ENCODE results near the gene PTPRM.

The PTPRM gene

DNA sequence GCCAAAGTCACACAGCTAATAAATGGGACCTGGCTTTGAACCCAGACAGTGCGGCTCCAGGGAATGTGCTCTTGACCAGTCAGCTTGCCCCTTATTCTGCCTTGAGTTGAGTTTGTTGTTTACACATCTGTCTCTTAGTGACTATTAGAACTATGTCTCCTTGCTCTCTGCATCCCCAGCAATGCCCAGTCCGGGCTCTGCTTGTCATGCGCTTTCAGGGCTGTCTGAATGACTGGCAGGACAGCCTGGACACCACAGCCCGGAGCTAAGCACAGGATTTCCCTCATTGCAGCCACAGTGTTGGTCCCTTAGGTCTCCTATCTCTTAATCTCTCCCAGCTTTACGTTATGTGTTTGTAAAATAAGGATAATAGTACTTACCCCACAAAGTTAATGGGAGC, 795.7 kb downstream of the PTPRM start:
- TF ChIP-seq, protein P1, sequence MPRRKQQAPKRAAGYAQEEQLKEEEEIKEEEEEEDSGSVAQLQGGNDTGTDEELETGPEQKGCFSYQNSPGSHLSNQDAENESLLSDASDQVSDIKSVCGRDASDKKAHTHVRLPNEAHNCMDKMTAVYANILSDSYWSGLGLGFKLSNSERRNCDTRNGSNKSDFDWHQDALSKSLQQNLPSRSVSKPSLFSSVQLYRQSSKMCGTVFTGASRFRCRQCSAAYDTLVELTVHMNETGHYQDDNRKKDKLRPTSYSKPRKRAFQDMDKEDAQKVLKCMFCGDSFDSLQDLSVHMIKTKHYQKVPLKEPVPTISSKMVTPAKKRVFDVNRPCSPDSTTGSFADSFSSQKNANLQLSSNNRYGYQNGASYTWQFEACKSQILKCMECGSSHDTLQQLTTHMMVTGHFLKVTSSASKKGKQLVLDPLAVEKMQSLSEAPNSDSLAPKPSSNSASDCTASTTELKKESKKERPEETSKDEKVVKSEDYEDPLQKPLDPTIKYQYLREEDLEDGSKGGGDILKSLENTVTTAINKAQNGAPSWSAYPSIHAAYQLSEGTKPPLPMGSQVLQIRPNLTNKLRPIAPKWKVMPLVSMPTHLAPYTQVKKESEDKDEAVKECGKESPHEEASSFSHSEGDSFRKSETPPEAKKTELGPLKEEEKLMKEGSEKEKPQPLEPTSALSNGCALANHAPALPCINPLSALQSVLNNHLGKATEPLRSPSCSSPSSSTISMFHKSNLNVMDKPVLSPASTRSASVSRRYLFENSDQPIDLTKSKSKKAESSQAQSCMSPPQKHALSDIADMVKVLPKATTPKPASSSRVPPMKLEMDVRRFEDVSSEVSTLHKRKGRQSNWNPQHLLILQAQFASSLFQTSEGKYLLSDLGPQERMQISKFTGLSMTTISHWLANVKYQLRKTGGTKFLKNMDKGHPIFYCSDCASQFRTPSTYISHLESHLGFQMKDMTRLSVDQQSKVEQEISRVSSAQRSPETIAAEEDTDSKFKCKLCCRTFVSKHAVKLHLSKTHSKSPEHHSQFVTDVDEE (CRISPR knock-in tag; IDR thresholded peaks at IDR 0.05), result no peak
- TF ChIP-seq PPARA (CRISPR knock-in tag; IDR thresholded peaks at IDR 0.05; ENCODE audit: borderline replicate concordance), result no peak
- TF ChIP-seq ZNF8 (CRISPR knock-in tag; IDR thresholded peaks at IDR 0.05), result no peak
- no peak for ATAC-seq

DNA sequence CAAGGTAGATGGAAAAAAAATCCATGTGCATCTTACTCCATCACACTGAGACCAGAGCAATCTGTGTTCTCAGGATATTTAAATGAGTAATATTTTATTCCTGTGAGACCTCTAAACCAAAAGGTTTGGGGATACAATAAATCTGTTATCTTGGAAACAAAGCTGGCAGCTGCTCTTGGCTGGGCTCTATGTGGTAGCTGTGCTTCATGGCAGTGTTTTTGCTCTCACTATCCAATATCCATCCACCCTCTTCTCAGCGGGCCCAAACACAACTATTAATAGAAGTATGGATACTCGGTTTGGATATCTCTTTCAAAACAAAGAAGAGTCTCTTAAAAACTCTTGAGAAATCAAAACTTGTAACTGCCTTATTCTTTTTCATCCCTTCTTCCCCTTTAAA, 797.3 kb downstream of the PTPRM start:
- TF ChIP-seq TOX (CRISPR knock-in tag; IDR thresholded peaks at IDR 0.05; ENCODE audit: borderline replicate concordance) (no peak), ZNF565 (CRISPR knock-in tag; conservative IDR thresholded peaks at IDR 0.05; ENCODE audit: low read depth) (no peak), ZC3H10 (CRISPR knock-in tag; IDR thresholded peaks at IDR 0.05) (no peak), RARB (CRISPR knock-in tag; IDR thresholded peaks at IDR 0.05) (no peak), ISL1 (CRISPR knock-in tag; IDR thresholded peaks at IDR 0.05) (no peak), BACH2 (CRISPR knock-in tag; IDR thresholded peaks at IDR 0.05; ENCODE audit: borderline replicate concordance) (no peak)
- TF ChIP-seq, protein P1 (CRISPR knock-in tag; IDR thresholded peaks at IDR 0.05), result no peak
- TF ChIP-seq, protein P2, sequence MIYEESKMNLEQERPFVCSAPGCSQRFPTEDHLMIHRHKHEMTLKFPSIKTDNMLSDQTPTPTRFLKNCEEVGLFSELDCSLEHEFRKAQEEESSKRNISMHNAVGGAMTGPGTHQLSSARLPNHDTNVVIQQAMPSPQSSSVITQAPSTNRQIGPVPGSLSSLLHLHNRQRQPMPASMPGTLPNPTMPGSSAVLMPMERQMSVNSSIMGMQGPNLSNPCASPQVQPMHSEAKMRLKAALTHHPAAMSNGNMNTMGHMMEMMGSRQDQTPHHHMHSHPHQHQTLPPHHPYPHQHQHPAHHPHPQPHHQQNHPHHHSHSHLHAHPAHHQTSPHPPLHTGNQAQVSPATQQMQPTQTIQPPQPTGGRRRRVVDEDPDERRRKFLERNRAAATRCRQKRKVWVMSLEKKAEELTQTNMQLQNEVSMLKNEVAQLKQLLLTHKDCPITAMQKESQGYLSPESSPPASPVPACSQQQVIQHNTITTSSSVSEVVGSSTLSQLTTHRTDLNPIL (CRISPR knock-in tag; IDR thresholded peaks at IDR 0.05; ENCODE audit: low read depth), result no peak
- no peak for ATAC-seq

DNA sequence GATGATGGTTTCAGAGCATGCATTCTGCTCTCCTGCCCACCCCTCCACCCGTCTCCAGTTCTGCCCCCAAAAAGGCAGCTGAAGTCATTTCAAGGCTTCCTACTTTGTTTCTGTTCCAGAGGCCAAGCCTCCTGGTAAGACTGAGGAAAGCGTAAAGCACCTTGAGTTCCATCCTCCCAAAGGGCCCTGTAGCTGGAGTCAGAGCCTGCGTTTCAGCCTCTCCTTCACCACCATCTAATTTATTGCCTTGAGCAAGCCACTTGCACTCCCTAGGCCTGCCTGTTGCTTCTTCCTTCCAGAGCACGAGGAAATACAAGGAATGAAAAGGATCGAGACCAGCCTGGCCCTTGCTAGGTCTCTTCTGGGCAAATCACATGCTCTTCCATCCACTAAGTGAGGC, 797.9 kb downstream of the PTPRM start:
- no peak for ATAC-seq

More for the DNA sequence above, 797.9 kb downstream of the PTPRM start:
- TF ChIP-seq PPARA (CRISPR knock-in tag; IDR thresholded peaks at IDR 0.05; ENCODE audit: borderline replicate concordance) (no peak), ZNF565 (CRISPR knock-in tag; conservative IDR thresholded peaks at IDR 0.05; ENCODE audit: low read depth) (no peak), GLIS3 (CRISPR knock-in tag; IDR thresholded peaks at IDR 0.05) (no peak), ZFP3 (CRISPR knock-in tag; IDR thresholded peaks at IDR 0.05) (no peak), ZC3H10 (CRISPR knock-in tag; IDR thresholded peaks at IDR 0.05) (no peak), ISL1 (CRISPR knock-in tag; IDR thresholded peaks at IDR 0.05) (no peak), OSR1 (CRISPR knock-in tag; IDR thresholded peaks at IDR 0.05) (no peak), ZNF8 (CRISPR knock-in tag; IDR thresholded peaks at IDR 0.05) (no peak), BACH2 (CRISPR knock-in tag; IDR thresholded peaks at IDR 0.05; ENCODE audit: borderline replicate concordance) (no peak), RARB (CRISPR knock-in tag; IDR thresholded peaks at IDR 0.05) (no peak), ARNTL (CRISPR knock-in tag; IDR thresholded peaks at IDR 0.05; ENCODE audit: borderline replicate concordance, low read depth) (no peak), ZFP30 (CRISPR knock-in tag; IDR thresholded peaks at IDR 0.05) (no peak), ZNF70 (CRISPR knock-in tag; IDR thresholded peaks at IDR 0.05) (no peak), SNAI2 (CRISPR knock-in tag; IDR thresholded peaks at IDR 0.05) (no peak)
- TF ChIP-seq, protein P3, sequence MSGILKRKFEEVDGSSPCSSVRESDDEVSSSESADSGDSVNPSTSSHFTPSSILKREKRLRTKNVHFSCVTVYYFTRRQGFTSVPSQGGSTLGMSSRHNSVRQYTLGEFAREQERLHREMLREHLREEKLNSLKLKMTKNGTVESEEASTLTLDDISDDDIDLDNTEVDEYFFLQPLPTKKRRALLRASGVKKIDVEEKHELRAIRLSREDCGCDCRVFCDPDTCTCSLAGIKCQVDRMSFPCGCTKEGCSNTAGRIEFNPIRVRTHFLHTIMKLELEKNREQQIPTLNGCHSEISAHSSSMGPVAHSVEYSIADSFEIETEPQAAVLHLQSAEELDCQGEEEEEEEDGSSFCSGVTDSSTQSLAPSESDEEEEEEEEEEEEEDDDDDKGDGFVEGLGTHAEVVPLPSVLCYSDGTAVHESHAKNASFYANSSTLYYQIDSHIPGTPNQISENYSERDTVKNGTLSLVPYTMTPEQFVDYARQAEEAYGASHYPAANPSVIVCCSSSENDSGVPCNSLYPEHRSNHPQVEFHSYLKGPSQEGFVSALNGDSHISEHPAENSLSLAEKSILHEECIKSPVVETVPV (CRISPR knock-in tag; IDR thresholded peaks at IDR 0.05), result no peak
- TF ChIP-seq, protein P4, sequence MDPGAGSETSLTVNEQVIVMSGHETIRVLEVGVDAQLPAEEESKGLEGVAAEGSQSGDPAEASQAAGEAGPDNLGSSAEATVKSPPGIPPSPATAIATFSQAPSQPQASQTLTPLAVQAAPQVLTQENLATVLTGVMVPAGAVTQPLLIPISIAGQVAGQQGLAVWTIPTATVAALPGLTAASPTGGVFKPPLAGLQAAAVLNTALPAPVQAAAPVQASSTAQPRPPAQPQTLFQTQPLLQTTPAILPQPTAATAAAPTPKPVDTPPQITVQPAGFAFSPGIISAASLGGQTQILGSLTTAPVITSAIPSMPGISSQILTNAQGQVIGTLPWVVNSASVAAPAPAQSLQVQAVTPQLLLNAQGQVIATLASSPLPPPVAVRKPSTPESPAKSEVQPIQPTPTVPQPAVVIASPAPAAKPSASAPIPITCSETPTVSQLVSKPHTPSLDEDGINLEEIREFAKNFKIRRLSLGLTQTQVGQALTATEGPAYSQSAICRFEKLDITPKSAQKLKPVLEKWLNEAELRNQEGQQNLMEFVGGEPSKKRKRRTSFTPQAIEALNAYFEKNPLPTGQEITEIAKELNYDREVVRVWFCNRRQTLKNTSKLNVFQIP (CRISPR knock-in tag; IDR thresholded peaks at IDR 0.05; ENCODE audit: borderline replicate concordance, low read depth), result no peak
- TF ChIP-seq, protein P5, sequence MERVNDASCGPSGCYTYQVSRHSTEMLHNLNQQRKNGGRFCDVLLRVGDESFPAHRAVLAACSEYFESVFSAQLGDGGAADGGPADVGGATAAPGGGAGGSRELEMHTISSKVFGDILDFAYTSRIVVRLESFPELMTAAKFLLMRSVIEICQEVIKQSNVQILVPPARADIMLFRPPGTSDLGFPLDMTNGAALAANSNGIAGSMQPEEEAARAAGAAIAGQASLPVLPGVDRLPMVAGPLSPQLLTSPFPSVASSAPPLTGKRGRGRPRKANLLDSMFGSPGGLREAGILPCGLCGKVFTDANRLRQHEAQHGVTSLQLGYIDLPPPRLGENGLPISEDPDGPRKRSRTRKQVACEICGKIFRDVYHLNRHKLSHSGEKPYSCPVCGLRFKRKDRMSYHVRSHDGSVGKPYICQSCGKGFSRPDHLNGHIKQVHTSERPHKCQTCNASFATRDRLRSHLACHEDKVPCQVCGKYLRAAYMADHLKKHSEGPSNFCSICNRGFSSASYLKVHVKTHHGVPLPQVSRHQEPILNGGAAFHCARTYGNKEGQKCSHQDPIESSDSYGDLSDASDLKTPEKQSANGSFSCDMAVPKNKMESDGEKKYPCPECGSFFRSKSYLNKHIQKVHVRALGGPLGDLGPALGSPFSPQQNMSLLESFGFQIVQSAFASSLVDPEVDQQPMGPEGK (CRISPR knock-in tag; IDR thresholded peaks at IDR 0.05; ENCODE audit: borderline replicate concordance), result no peak

Measured in SK-N-SH treated with all-trans-retinoic acid at 6 μM for 48 hours (cell line).